HG02884 (cell line): ENCODE measurements around the gene DLD.

Experiments used
- ATAC-seq: cut with Tn5 transposase; IDR thresholded peaks from one replicate; pipeline ENCODE4 v1.9.1; 2021; ENCODE audit warnings: mild to moderate bottlenecking, moderate library complexity; ENCODE audit not compliant: unreplicated experiment

Gene DLD

GRCh38 chr7:107966711-107967110 is 75.7 kb downstream of the DLD start:
- ATAC-seq, result no peak

GRCh38 chr7:107967420-107967819 is 76.4 kb downstream of the DLD start:
- no peak for ATAC-seq

- ATAC-seq, result no peak
Measured at GRCh38 chr7:107968449-107968848, 77.5 kb downstream of the DLD start.

GRCh38 chr7:107969856-107970255 is 78.9 kb downstream of the DLD start:
- no peak for ATAC-seq
